ENCODE data around the gene KLHDC8B.

KLHDC8B gene

GRCh38 chr3:49134471-49135265 is 36.7 kb upstream of the KLHDC8B start:
- H3K4me3 ChIP-seq (ENCODE audit: control insufficient read depth in 1 of 7, extremely low read depth in 1 of 7, insufficient read depth in 4 of 7, low read depth in 2 of 7, low read length in 6 of 7) = no peak overlapping the region
- H3K27me3 ChIP-seq (replicated peaks in 2 of 5; ENCODE audit: control insufficient read depth in 4 of 5, insufficient read depth in 5 of 5, low read length in 4 of 5) = peaks cover 0 to 1% (median 0%) of the 10 kb centered on the region in 5 experiments
- CTCF ChIA-PET = interaction anchor here (0.9 to 1.1 kb wide), 3 partner anchors 11 to 40 kb away, joined by 3 to 4 read pairs (median 4); no protein-coding TSS in a partner anchor
- H3K4me1 ChIP-seq (ENCODE audit: control extremely low read depth in 1 of 4, control insufficient read depth in 4 of 4, insufficient read depth in 4 of 4, low read length in 3 of 4) = peaks cover 5 to 25% (median 18%) of the 10 kb centered on the region in 4 experiments
- no peak overlapping the region for H3K27ac ChIP-seq (ENCODE audit: insufficient read depth in 1 of 2, low read depth in 1 of 2, low read length in 2 of 2, poor library complexity in 1 of 2, severe bottlenecking in 2 of 2)
- no peaks in the 10 kb centered on the region for H3K9me3 ChIP-seq (ENCODE audit: control extremely low read depth in 1 of 5, control insufficient read depth in 4 of 5, insufficient read depth in 2 of 5, low read depth in 1 of 5, low read length in 4 of 5)
- no peak for DNase-seq
- 74% methylated on average over 3 of the region's 3 CpGs for WGBS (ENCODE audit: insufficient coverage)
- POLR2A ChIA-PET = no interaction called here
- no peaks in the 10 kb centered on the region for H3K36me3 ChIP-seq (ENCODE audit: control insufficient read depth in 4 of 4, insufficient read depth in 4 of 4, low read length in 3 of 4)

- peaks cover 0 to 1% (median 0%) of the 10 kb centered on the region in 5 experiments for H3K27me3 ChIP-seq (replicated peaks in 2 of 5; ENCODE audit: control insufficient read depth in 4 of 5, insufficient read depth in 5 of 5, low read length in 4 of 5)
- no peaks in the 10 kb centered on the region for H3K36me3 ChIP-seq (ENCODE audit: control insufficient read depth in 4 of 4, insufficient read depth in 4 of 4, low read length in 3 of 4)
- POLR2A ChIA-PET = no interaction called here
- no peak overlapping the region for H3K4me3 ChIP-seq (ENCODE audit: control insufficient read depth in 1 of 7, extremely low read depth in 1 of 7, insufficient read depth in 4 of 7, low read depth in 2 of 7, low read length in 6 of 7)
- 100% methylated on average over 3 of the region's 4 CpGs for WGBS (ENCODE audit: insufficient coverage)
- DNase-seq = no peak
- no peaks in the 10 kb centered on the region for H3K9me3 ChIP-seq (ENCODE audit: control extremely low read depth in 1 of 5, control insufficient read depth in 4 of 5, insufficient read depth in 2 of 5, low read depth in 1 of 5, low read length in 4 of 5)
- H3K27ac ChIP-seq (ENCODE audit: insufficient read depth in 1 of 2, low read depth in 1 of 2, low read length in 2 of 2, poor library complexity in 1 of 2, severe bottlenecking in 2 of 2) = no peak overlapping the region
- CTCF ChIA-PET = interaction anchor here (0.9 to 1.0 kb wide), 2 partner anchors 12 to 21 kb away, joined by 3 to 4 read pairs; no protein-coding TSS in a partner anchor
- H3K4me1 ChIP-seq (ENCODE audit: control extremely low read depth in 1 of 4, control insufficient read depth in 4 of 4, insufficient read depth in 4 of 4, low read length in 3 of 4) = peaks cover 5 to 25% (median 18%) of the 10 kb centered on the region in 4 experiments
Observed at GRCh38 chr3:49135499-49135898, 35.9 kb upstream of the KLHDC8B start.

GRCh38 chr3:49140080-49140479 is 31.3 kb upstream of the KLHDC8B start:
- Histone ChIP-seq H3K36me3 (ENCODE audit: control insufficient read depth in 4 of 4, insufficient read depth in 4 of 4, low read length in 3 of 4) (no peaks in the 10 kb centered on the region), H3K4me1 (ENCODE audit: control extremely low read depth in 1 of 4, control insufficient read depth in 4 of 4, insufficient read depth in 4 of 4, low read length in 3 of 4) (no peaks in the 10 kb centered on the region), H3K4me3 (ENCODE audit: control insufficient read depth in 1 of 7, extremely low read depth in 1 of 7, insufficient read depth in 4 of 7, low read depth in 2 of 7, low read length in 6 of 7) (no peak overlapping the region), H3K9me3 (ENCODE audit: control extremely low read depth in 1 of 5, control insufficient read depth in 4 of 5, insufficient read depth in 2 of 5, low read depth in 1 of 5, low read length in 4 of 5) (peaks cover 0 to 16% (median 0%) of the 10 kb centered on the region in 5 experiments), H3K27me3 (replicated peaks in 2 of 5; ENCODE audit: control insufficient read depth in 4 of 5, insufficient read depth in 5 of 5, low read length in 4 of 5) (peaks cover 0 to 1% (median 0%) of the 10 kb centered on the region in 5 experiments), H3K27ac (ENCODE audit: insufficient read depth in 1 of 2, low read depth in 1 of 2, low read length in 2 of 2, poor library complexity in 1 of 2, severe bottlenecking in 2 of 2) (no peak overlapping the region)
- POLR2A ChIA-PET = no interaction called here
- DNase-seq = no peak
- CTCF ChIA-PET = no interaction called here
- no CpG with 5 or more reads among the region's 3 CpGs for WGBS (ENCODE audit: insufficient coverage)

GRCh38 chr3:49148159-49148558 is 23.2 kb upstream of the KLHDC8B start:
- Histone ChIP-seq H3K4me3 (ENCODE audit: control insufficient read depth in 1 of 7, extremely low read depth in 1 of 7, insufficient read depth in 4 of 7, low read depth in 2 of 7, low read length in 6 of 7) (no peak overlapping the region), H3K9me3 (ENCODE audit: control extremely low read depth in 1 of 5, control insufficient read depth in 4 of 5, insufficient read depth in 2 of 5, low read depth in 1 of 5, low read length in 4 of 5) (no peaks in the 10 kb centered on the region), H3K4me1 (ENCODE audit: control extremely low read depth in 1 of 4, control insufficient read depth in 4 of 4, insufficient read depth in 4 of 4, low read length in 3 of 4) (no peaks in the 10 kb centered on the region), H3K27ac (ENCODE audit: insufficient read depth in 1 of 2, low read depth in 1 of 2, low read length in 2 of 2, poor library complexity in 1 of 2, severe bottlenecking in 2 of 2) (no peak overlapping the region), H3K27me3 (replicated peaks in 2 of 5; ENCODE audit: control insufficient read depth in 4 of 5, insufficient read depth in 5 of 5, low read length in 4 of 5) (no peaks in the 10 kb centered on the region), H3K36me3 (ENCODE audit: control insufficient read depth in 4 of 4, insufficient read depth in 4 of 4, low read length in 3 of 4) (no peaks in the 10 kb centered on the region)
- WGBS (ENCODE audit: insufficient coverage) = 90% methylated on average over 3 of the region's 5 CpGs
- no peak for DNase-seq
- ChIA-PET CTCF (interaction anchor here (0.6 kb wide), 1 partner anchor 495 kb away, joined by 6 read pairs; no protein-coding TSS in a partner anchor), POLR2A (no interaction called here)

- Histone ChIP-seq H3K4me3 (ENCODE audit: control insufficient read depth in 1 of 7, extremely low read depth in 1 of 7, insufficient read depth in 4 of 7, low read depth in 2 of 7, low read length in 6 of 7) (no peak overlapping the region), H3K36me3 (ENCODE audit: control insufficient read depth in 4 of 4, insufficient read depth in 4 of 4, low read length in 3 of 4) (no peaks in the 10 kb centered on the region), H3K9me3 (ENCODE audit: control extremely low read depth in 1 of 5, control insufficient read depth in 4 of 5, insufficient read depth in 2 of 5, low read depth in 1 of 5, low read length in 4 of 5) (no peaks in the 10 kb centered on the region), H3K4me1 (ENCODE audit: control extremely low read depth in 1 of 4, control insufficient read depth in 4 of 4, insufficient read depth in 4 of 4, low read length in 3 of 4) (no peaks in the 10 kb centered on the region), H3K27me3 (replicated peaks in 2 of 5; ENCODE audit: control insufficient read depth in 4 of 5, insufficient read depth in 5 of 5, low read length in 4 of 5) (no peaks in the 10 kb centered on the region), H3K27ac (ENCODE audit: insufficient read depth in 1 of 2, low read depth in 1 of 2, low read length in 2 of 2, poor library complexity in 1 of 2, severe bottlenecking in 2 of 2) (no peak overlapping the region)
- CTCF ChIA-PET = no interaction called here
- 96% methylated on average over 2 of the region's 2 CpGs for whole genome bisulfite sequencing (ENCODE audit: insufficient coverage)
- DNase-seq = no peak
- POLR2A ChIA-PET = no interaction called here
Observed at GRCh38 chr3:49151610-49152009, 19.8 kb upstream of the KLHDC8B start.

- POLR2A ChIA-PET = no interaction called here
- H3K36me3 ChIP-seq (ENCODE audit: control insufficient read depth in 4 of 4, insufficient read depth in 4 of 4, low read length in 3 of 4) = no peaks in the 10 kb centered on the region
- H3K4me1 ChIP-seq (ENCODE audit: control extremely low read depth in 1 of 4, control insufficient read depth in 4 of 4, insufficient read depth in 4 of 4, low read length in 3 of 4) = no peaks in the 10 kb centered on the region
- WGBS (ENCODE audit: insufficient coverage) = 92% methylated on average over 1 of the region's 3 CpGs
- no peaks in the 10 kb centered on the region for H3K9me3 ChIP-seq (ENCODE audit: control extremely low read depth in 1 of 5, control insufficient read depth in 4 of 5, insufficient read depth in 2 of 5, low read depth in 1 of 5, low read length in 4 of 5)
- H3K27me3 ChIP-seq (replicated peaks in 2 of 5; ENCODE audit: control insufficient read depth in 4 of 5, insufficient read depth in 5 of 5, low read length in 4 of 5) = no peaks in the 10 kb centered on the region
- no peak for DNase-seq
- no peak overlapping the region for H3K27ac ChIP-seq (ENCODE audit: insufficient read depth in 1 of 2, low read depth in 1 of 2, low read length in 2 of 2, poor library complexity in 1 of 2, severe bottlenecking in 2 of 2)
- H3K4me3 ChIP-seq (ENCODE audit: control insufficient read depth in 1 of 7, extremely low read depth in 1 of 7, insufficient read depth in 4 of 7, low read depth in 2 of 7, low read length in 6 of 7) = no peak overlapping the region
- CTCF ChIA-PET = interaction anchor here (0.7 to 1.7 kb wide), 3 partner anchors 16 to 115 kb away, joined by 3 to 6 read pairs (median 3); no protein-coding TSS in a partner anchor
Observed at GRCh38 chr3:49153349-49153912, 18.0 kb upstream of the KLHDC8B start.

- no peak for DNase-seq
- ChIA-PET POLR2A (interaction anchor here (1.2 kb wide), 1 partner anchor 24 kb away, joined by 3 read pairs; no protein-coding TSS in a partner anchor), CTCF (interaction anchor here (0.7 to 1.8 kb wide), 10 partner anchors 13 to 169 kb away, joined by 3 to 8 read pairs (median 4); partner anchors contain the start of genes KLHDC8B, QRICH1 and USP19)
- Histone ChIP-seq H3K27ac (ENCODE audit: insufficient read depth in 1 of 2, low read depth in 1 of 2, low read length in 2 of 2, poor library complexity in 1 of 2, severe bottlenecking in 2 of 2) (no peak overlapping the region), H3K4me1 (ENCODE audit: control extremely low read depth in 1 of 4, control insufficient read depth in 4 of 4, insufficient read depth in 4 of 4, low read length in 3 of 4) (peaks cover 0 to 13% (median 10%) of the 10 kb centered on the region in 4 experiments), H3K9me3 (ENCODE audit: control extremely low read depth in 1 of 5, control insufficient read depth in 4 of 5, insufficient read depth in 2 of 5, low read depth in 1 of 5, low read length in 4 of 5) (no peaks in the 10 kb centered on the region), H3K36me3 (ENCODE audit: control insufficient read depth in 4 of 4, insufficient read depth in 4 of 4, low read length in 3 of 4) (peaks cover 0 to 12% (median 6%) of the 10 kb centered on the region in 4 experiments), H3K4me3 (ENCODE audit: control insufficient read depth in 1 of 7, extremely low read depth in 1 of 7, insufficient read depth in 4 of 7, low read depth in 2 of 7, low read length in 6 of 7) (no peak overlapping the region), H3K27me3 (replicated peaks in 2 of 5; ENCODE audit: control insufficient read depth in 4 of 5, insufficient read depth in 5 of 5, low read length in 4 of 5) (no peaks in the 10 kb centered on the region)
- WGBS (ENCODE audit: insufficient coverage) = 100% methylated on average over 1 of the region's 1 CpG
Observed at GRCh38 chr3:49157289-49157688, 14.1 kb upstream of the KLHDC8B start.
